Activated T-helper 1 cell treated with anti-CD3 and anti-CD28 coated beads, Interleukin-12 subunit alpha, Interleukin-12 subunit beta, Interleukin-2, Interleukin-4 antibody, amounts not matched to agents 30 ng/mL and 10 ng/mL and 1 ng/mL, durations not matched to agents 14 hours and 24 hours and 36 hours (primary cell): ENCODE data around the gene CYSRT1. TPM values are rescaled to one million over a fixed set of nuclear protein-coding genes. Genes with fewer than 3 reads are reported as not detected.

ENCODE experiments used
- DNase-seq: peaks from one replicate; pipeline ENCODE4 v3.0.0; 2021; ENCODE audit warnings: low spot score
- H3K27ac Mint-ChIP-seq: one replicate; pipeline ENCODE4 v1.8.0; 2021; ENCODE audit warnings: mild to moderate bottlenecking, mixed read lengths
- H3K27me3 Mint-ChIP-seq: one replicate; pipeline ENCODE4 v1.8.0; 2022; ENCODE audit warnings: mild to moderate bottlenecking, moderate library complexity, mixed read lengths; ENCODE audit not compliant: insufficient read depth
- H3K36me3 Mint-ChIP-seq: one replicate; pipeline ENCODE4 v1.8.0; 2021; ENCODE audit warnings: low read depth, mixed read lengths
- H3K4me1 Mint-ChIP-seq: one replicate; pipeline ENCODE4 v1.8.0; 2021; ENCODE audit warnings: low read depth, mixed read lengths
- H3K4me3 Mint-ChIP-seq: one replicate; pipeline ENCODE4 v1.8.0; 2021; ENCODE audit warnings: mild to moderate bottlenecking, moderate library complexity, mixed read lengths
- H3K9me3 Mint-ChIP-seq: one replicate; pipeline ENCODE4 v1.8.0; 2021; ENCODE audit warnings: mixed read lengths
- intact Hi-C: fragments of 100-400 bp; cut with micrococcal nuclease; formaldehyde crosslinking; loops from one replicate; pipeline ENCODE4 v1.15.1; 2024
- total RNA-seq: library from RNA; stranded (reverse); gene quantifications from 2 replicates; pipeline ENCODE4 v1.2.3, GENCODE V29; 2022

CYSRT1 gene
- total RNA-seq, 1 donor from 2014 or later: 0.60 TPM

GRCh38 chr9:137266162-137266527, 41.2 kb downstream of the CYSRT1 start:
- no peak overlapping the region for H3K27ac Mint-ChIP-seq
- no peak overlapping the region for H3K4me3 Mint-ChIP-seq
- no peak for DNase-seq
- H3K4me1 Mint-ChIP-seq: peaks cover under 1% of the 10 kb centered on the region
- intact Hi-C loops: no loop called here
- peaks cover 12% of the 10 kb centered on the region for H3K36me3 Mint-ChIP-seq
- H3K27me3 Mint-ChIP-seq: no peaks in the 10 kb centered on the region
- H3K9me3 Mint-ChIP-seq: no peaks in the 10 kb centered on the region

- H3K4me1 Mint-ChIP-seq: peaks cover 5% of the 10 kb centered on the region
- H3K36me3 Mint-ChIP-seq: peaks cover 12% of the 10 kb centered on the region
- H3K9me3 Mint-ChIP-seq: no peaks in the 10 kb centered on the region
- H3K27ac Mint-ChIP-seq: no peak overlapping the region
- H3K27me3 Mint-ChIP-seq: no peaks in the 10 kb centered on the region
- no peak overlapping the region for H3K4me3 Mint-ChIP-seq
- no peak for DNase-seq
- intact Hi-C loops: no loop called here
These were observed 41.8 kb downstream of the CYSRT1 start for GRCh38 chr9:137266585-137267453.

GRCh38 chr9:137267933-137268355, 43.0 kb downstream of the CYSRT1 start:
- Mint-ChIP-seq H3K9me3 (no peaks in the 10 kb centered on the region), H3K4me3 (no peak overlapping the region), H3K27ac (no peak overlapping the region), H3K27me3 (no peaks in the 10 kb centered on the region), H3K4me1 (peaks cover 5% of the 10 kb centered on the region), H3K36me3 (peaks cover 11% of the 10 kb centered on the region)
- no peak for DNase-seq
- intact Hi-C loops: no loop called here

GRCh38 chr9:137268538-137269201, 43.7 kb downstream of the CYSRT1 start:
- peaks cover 11% of the 10 kb centered on the region for H3K36me3 Mint-ChIP-seq
- H3K27me3 Mint-ChIP-seq: no peaks in the 10 kb centered on the region
- H3K4me3 Mint-ChIP-seq: no peak overlapping the region
- H3K27ac Mint-ChIP-seq: no peak overlapping the region
- peaks cover 5% of the 10 kb centered on the region for H3K4me1 Mint-ChIP-seq
- DNase-seq: no peak
- no peaks in the 10 kb centered on the region for H3K9me3 Mint-ChIP-seq
- intact Hi-C loops: no loop called here

- peaks cover 11% of the 10 kb centered on the region for H3K36me3 Mint-ChIP-seq
- no peak overlapping the region for H3K4me3 Mint-ChIP-seq
- no peak overlapping the region for H3K27ac Mint-ChIP-seq
- no peaks in the 10 kb centered on the region for H3K27me3 Mint-ChIP-seq
- intact Hi-C loops: no loop called here
- DNase-seq: no peak
- peaks cover 5% of the 10 kb centered on the region for H3K4me1 Mint-ChIP-seq
- H3K9me3 Mint-ChIP-seq: no peaks in the 10 kb centered on the region
These were observed 44.3 kb downstream of the CYSRT1 start for GRCh38 chr9:137269231-137269772.

- DNase-seq: no peak
- Mint-ChIP-seq H3K27me3 (no peaks in the 10 kb centered on the region), H3K4me3 (no peak overlapping the region), H3K9me3 (no peaks in the 10 kb centered on the region), H3K36me3 (peaks cover 13% of the 10 kb centered on the region), H3K4me1 (peaks cover 10% of the 10 kb centered on the region), H3K27ac (peak overlapping the region; percentile 65)
- intact Hi-C loops: no loop called here
These were observed 46.1 kb downstream of the CYSRT1 start for GRCh38 chr9:137270929-137271695.

- intact Hi-C loops: no loop called here
- DNase-seq: no peak
- Mint-ChIP-seq H3K4me1 (peaks cover 11% of the 10 kb centered on the region), H3K9me3 (no peaks in the 10 kb centered on the region), H3K36me3 (peaks cover 13% of the 10 kb centered on the region), H3K4me3 (no peak overlapping the region), H3K27ac (no peak overlapping the region), H3K27me3 (no peaks in the 10 kb centered on the region)
These were observed 46.7 kb downstream of the CYSRT1 start for GRCh38 chr9:137271696-137272076.

- Mint-ChIP-seq H3K36me3 (peaks cover 13% of the 10 kb centered on the region), H3K27ac (no peak overlapping the region), H3K4me1 (peaks cover 15% of the 10 kb centered on the region), H3K27me3 (no peaks in the 10 kb centered on the region), H3K4me3 (no peak overlapping the region), H3K9me3 (no peaks in the 10 kb centered on the region)
- no peak for DNase-seq
- intact Hi-C loops: no loop called here
These were observed 47.5 kb downstream of the CYSRT1 start for GRCh38 chr9:137272241-137273094.

- H3K4me1 Mint-ChIP-seq: peaks cover 15% of the 10 kb centered on the region
- no peaks in the 10 kb centered on the region for H3K27me3 Mint-ChIP-seq
- no peak overlapping the region for H3K27ac Mint-ChIP-seq
- H3K4me3 Mint-ChIP-seq: no peak overlapping the region
- H3K36me3 Mint-ChIP-seq: peaks cover 10% of the 10 kb centered on the region
- intact Hi-C loops: no loop called here
- H3K9me3 Mint-ChIP-seq: no peaks in the 10 kb centered on the region
- DNase-seq: no peak
These were observed 48.1 kb downstream of the CYSRT1 start for GRCh38 chr9:137273095-137273490.

GRCh38 chr9:137273611-137274320, 48.8 kb downstream of the CYSRT1 start:
- Mint-ChIP-seq H3K27ac (no peak overlapping the region), H3K9me3 (no peaks in the 10 kb centered on the region), H3K36me3 (peaks cover 6% of the 10 kb centered on the region), H3K4me1 (peaks cover 15% of the 10 kb centered on the region), H3K4me3 (no peak overlapping the region), H3K27me3 (no peaks in the 10 kb centered on the region)
- intact Hi-C loops: no loop called here
- no peak for DNase-seq

GRCh38 chr9:137275203-137275587, 50.2 kb downstream of the CYSRT1 start:
- Mint-ChIP-seq H3K9me3 (no peaks in the 10 kb centered on the region), H3K27ac (no peak overlapping the region), H3K36me3 (peaks cover 6% of the 10 kb centered on the region), H3K27me3 (no peaks in the 10 kb centered on the region), H3K4me3 (peak overlapping the region; percentile 59), H3K4me1 (peaks cover 15% of the 10 kb centered on the region)
- intact Hi-C loops: no loop called here
- no peak for DNase-seq
